HepG2 (cell line): ENCODE results near the gene B9D2. TPM values are rescaled to one million over a fixed set of nuclear protein-coding genes. Genes with fewer than 3 reads are reported as not detected.
A peak's percentile ranks its signal among the peaks of the same experiment; 100 is the strongest.

Experiments used
- AGO1 ChIP-seq: fragments of 200-400 bp; formaldehyde crosslinking; IDR thresholded peaks from 2 replicates; pipeline ENCODE4 v1.6.1; 2017; ENCODE audit warnings: mild to moderate bottlenecking, low read depth, low read length, moderate library complexity; ENCODE audit not compliant: poor library complexity, severe bottlenecking
- BCL3 ChIP-seq: sonication (generic); formaldehyde crosslinking; IDR thresholded peaks from 2 replicates; pipeline ENCODE4 v1.5.1; 2020; ENCODE audit warnings: mild to moderate bottlenecking, missing genetic modification reagents, moderate library complexity
- BORCS8-MEF2B ChIP-seq: sonication (generic); formaldehyde crosslinking; IDR thresholded peaks from 2 replicates; pipeline ENCODE4 v1.8.0; 2022; ENCODE audit warnings: mild to moderate bottlenecking, missing genetic modification reagents
- DPF2 ChIP-seq: sonication (generic); formaldehyde crosslinking; IDR thresholded peaks from 2 replicates; pipeline ENCODE4 v1.4.0; 2020; ENCODE audit warnings: mild to moderate bottlenecking, low read depth, missing genetic modification reagents, borderline replicate concordance
- FIP1L1 ChIP-seq: fragments of 200-400 bp; formaldehyde crosslinking; IDR thresholded peaks from 2 replicates; pipeline ENCODE4 v1.6.1; 2018; ENCODE audit warnings: low read depth, mild to moderate bottlenecking, low read length, moderate library complexity, borderline replicate concordance; ENCODE audit not compliant: insufficient read depth
- FOXO4 ChIP-seq: sonication (generic); formaldehyde crosslinking; conservative IDR thresholded peaks from 2 replicates; pipeline ENCODE4 v1.8.1; 2023; ENCODE audit warnings: missing genetic modification reagents
- HDAC1 ChIP-seq: sonication (generic); formaldehyde crosslinking; IDR thresholded peaks from 2 replicates; pipeline ENCODE4 v1.5.1; 2020; ENCODE audit warnings: mild to moderate bottlenecking, missing genetic modification reagents
- JUNB ChIP-seq: sonication (generic); formaldehyde crosslinking; IDR thresholded peaks from 2 replicates; pipeline ENCODE4 v1.8.0; 2022; ENCODE audit warnings: missing genetic modification reagents, mild to moderate bottlenecking, borderline replicate concordance
- RARG ChIP-seq: sonication (generic); formaldehyde crosslinking; IDR thresholded peaks from 2 replicates; pipeline ENCODE4 v1.4.0; 2020; ENCODE audit warnings: low read depth, mild to moderate bottlenecking, missing genetic modification reagents
- SKI ChIP-seq: fragments of 450-650 bp; IDR thresholded peaks from one replicate; pipeline ENCODE4 v1.6.1; 2018; ENCODE audit warnings: mild to moderate bottlenecking; ENCODE audit not compliant: partially characterized antibody
- SRSF1 ChIP-seq: fragments of 200-400 bp; formaldehyde crosslinking; optimal IDR thresholded peaks from 2 replicates; pipeline ENCODE3; 2017; ENCODE audit warnings: mild to moderate bottlenecking, low read depth, low read length, moderate library complexity
- TBX2 ChIP-seq: sonication (generic); formaldehyde crosslinking; IDR thresholded peaks from 2 replicates; pipeline ENCODE4 v1.5.0; 2020; ENCODE audit warnings: missing genetic modification reagents, mild to moderate bottlenecking, borderline replicate concordance
- UBTF ChIP-seq: sonication (generic); formaldehyde crosslinking; IDR thresholded peaks from 2 replicates; pipeline ENCODE4 v1.4.0; 2020; ENCODE audit warnings: mild to moderate bottlenecking, missing genetic modification reagents
- ZBTB33 ChIP-seq: sonication (generic); formaldehyde crosslinking; IDR thresholded peaks from 2 replicates; pipeline ENCODE4 v1.4.0; 2020; ENCODE audit warnings: missing genetic modification reagents
- ZBTB38 ChIP-seq: sonication (generic); formaldehyde crosslinking; IDR thresholded peaks from 2 replicates; pipeline ENCODE4 v1.5.1; 2020; ENCODE audit warnings: mild to moderate bottlenecking, missing genetic modification reagents
- ZNF292 ChIP-seq: sonication (generic); formaldehyde crosslinking; IDR thresholded peaks from 2 replicates; pipeline ENCODE4 v1.8.1; 2022; ENCODE audit warnings: mild to moderate bottlenecking, low read depth, missing genetic modification reagents, borderline replicate concordance
- ZNF432 ChIP-seq: sonication (generic); formaldehyde crosslinking; IDR thresholded peaks from 2 replicates; pipeline ENCODE4 v1.5.0; 2020; ENCODE audit warnings: missing genetic modification reagents, mild to moderate bottlenecking, borderline replicate concordance
- ZNF501 ChIP-seq: sonication (generic); formaldehyde crosslinking; IDR thresholded peaks from 2 replicates; pipeline ENCODE4 v1.5.1; 2020; ENCODE audit warnings: mild to moderate bottlenecking, moderate library complexity, missing genetic modification reagents
- ZNF580 ChIP-seq: IDR thresholded peaks from 2 replicates; pipeline ENCODE4 v1.6.1; 2016; ENCODE audit warnings: low read depth, borderline replicate concordance
- ZNF660 ChIP-seq: sonication (generic); formaldehyde crosslinking; IDR thresholded peaks from 2 replicates; pipeline ENCODE4 v1.5.1; 2020; ENCODE audit warnings: mild to moderate bottlenecking, low read depth, missing genetic modification reagents, borderline replicate concordance
- ZNF772 ChIP-seq: sonication (generic); formaldehyde crosslinking; IDR thresholded peaks from 2 replicates; pipeline ENCODE4 v1.5.0; 2020; ENCODE audit warnings: mild to moderate bottlenecking, missing genetic modification reagents
- polyA plus RNA-seq, 8 experiments: library from polyadenylated mRNA; depleted of rRNA in 3 of 8; stranded (reverse) in 7 of 8; unstranded in 1 of 8; fragments of >200 nt; fragmentation: Illumina TruSeq in 4 of 8; extraction: Trizol in 4 of 8; gene quantifications; 2 replicates each; pipeline versions ENCODE4 v1.2.1 to v1.2.3, GENCODE V29; 2011 to 2016; ENCODE audit warnings: low read depth in 4 of 8, missing spikeins in 1 of 8, mixed read lengths in 1 of 8; ENCODE audit not compliant: insufficient read depth in 1 of 8
- total RNA-seq, 5 experiments: library from RNA; depleted of rRNA; stranded (reverse); fragments of >200 nt; fragmentation: Illumina TruSeq; extraction: Trizol; gene quantifications; 2 replicates each; pipeline ENCODE4 v1.2.3, GENCODE V29; 2016; ENCODE audit warnings: low read depth in 1 of 5

B9D2 gene
- total and polyA plus RNA-seq, 2 of the 13 experiments (the other 11 are each of a cell fraction or from before 2014, with no cell fraction given), result 3.1 to 4.4 TPM

- TF ChIP-seq JUNB (CRISPR knock-in tag) (peak; percentile 27; the same call in 1 of the 2 replicates), DPF2 (CRISPR knock-in tag) (0 out of 2 replicates have a peak, but pooled peaks have one; percentile 15), HDAC1 (peak; percentile 38), SRSF1 (peak; percentile 52), SKI (peak; percentile 35), FIP1L1 (no peak), BORCS8-MEF2B (CRISPR knock-in tag) (no peak), ZNF580 (CRISPR knock-in tag) (no peak; the same call in 1 of the 2 replicates), ZNF772 (0 out of 2 replicates have a peak, but pooled peaks have one; percentile 7), ZBTB38 (CRISPR knock-in tag) (peak; percentile 41), ZNF292 (no peak), BCL3 (CRISPR knock-in tag) (0 out of 2 replicates have a peak, but pooled peaks have one; percentile 31), TBX2 (0 out of 2 replicates have a peak, but pooled peaks have one; percentile 17), ZNF432 (CRISPR knock-in tag) (no peak), FOXO4 (CRISPR knock-in tag) (no peak), ZNF501 (peak; percentile 46; the same call in 1 of the 2 replicates), ZNF660 (no peak), ZBTB33 (CRISPR knock-in tag) (peak; percentile 67; the same call in 1 of the 2 replicates), RARG (CRISPR knock-in tag) (no peak), UBTF (peak; percentile 40), AGO1 (peak; percentile 61)
These were observed 37.8 kb downstream of the B9D2 start (continued) for GRCh38 chr19:41325947-41326706.
